OCI-LY7 (cell line): Measurements from ENCODE around the gene F2RL2.

Experiments
- CTCF ChIP-seq: fragments of 200-600 bp; sonication (generic); conservative IDR thresholded peaks from 2 replicates; pipeline ENCODE4 v1.5.1; 2014; ENCODE audit warnings: mild to moderate bottlenecking, antibody characterized with exemption, low read length, moderate library complexity, mixed read lengths
- EZH2phosphoT487 ChIP-seq: fragments of 200-600 bp; sonication (generic); IDR thresholded peaks from 2 replicates; pipeline ENCODE4 v1.6.1; 2018; ENCODE audit warnings: low read depth, borderline replicate concordance, mild to moderate bottlenecking, mixed run types, antibody characterized with exemption, low read length, moderate library complexity, mixed read lengths

GRCh38 chr5:76602094-76602726, 21.0 kb downstream of the F2RL2 start:
- TF ChIP-seq CTCF (peak; percentile 53), EZH2phosphoT487 (no peak)
